HG03575 (cell line): ENCODE measurements around the gene ASTN1.

Experiments used
- ATAC-seq: cut with Tn5 transposase; IDR thresholded peaks from one replicate; pipeline ENCODE4 v1.9.1; 2021; ENCODE audit not compliant: unreplicated experiment, insufficient number of reproducible peaks, low FRiP score; ENCODE audit errors: extremely low read depth

ASTN1 gene

GRCh38 chr1:177063648-177064047, 100.9 kb downstream of the ASTN1 start:
- no peak for ATAC-seq

- ATAC-seq, result no peak
Observed at GRCh38 chr1:177054542-177054941, 110.0 kb downstream of the ASTN1 start.

GRCh38 chr1:177053648-177054047, 110.9 kb downstream of the ASTN1 start:
- no peak for ATAC-seq

GRCh38 chr1:177048314-177049069, 116.0 kb downstream of the ASTN1 start:
- ATAC-seq, result no peak

- ATAC-seq, result no peak
Observed at GRCh38 chr1:177045151-177045550, 119.4 kb downstream of the ASTN1 start.

GRCh38 chr1:177044390-177044789, 120.1 kb downstream of the ASTN1 start:
- no peak for ATAC-seq

- ATAC-seq, result no peak
Observed at GRCh38 chr1:177043597-177043996, 120.9 kb downstream of the ASTN1 start.

GRCh38 chr1:177035586-177035985, 128.9 kb downstream of the ASTN1 start:
- no peak for ATAC-seq

GRCh38 chr1:177033628-177034027, 130.9 kb downstream of the ASTN1 start:
- ATAC-seq, result no peak

GRCh38 chr1:177032434-177032833, 132.1 kb downstream of the ASTN1 start:
- ATAC-seq, result no peak

- no peak for ATAC-seq
Observed at GRCh38 chr1:177024623-177025022, 139.9 kb downstream of the ASTN1 start.

GRCh38 chr1:177023726-177024125, 140.8 kb downstream of the ASTN1 start:
- no peak for ATAC-seq

- no peak for ATAC-seq
Observed at GRCh38 chr1:177023249-177023648, 141.3 kb downstream of the ASTN1 start.

GRCh38 chr1:177021687-177022086, 142.8 kb downstream of the ASTN1 start:
- ATAC-seq, result no peak

- ATAC-seq, result no peak
Observed at GRCh38 chr1:177020851-177021589, 143.5 kb downstream of the ASTN1 start.

- ATAC-seq, result no peak
Observed at GRCh38 chr1:177017287-177017852, 147.1 kb downstream of the ASTN1 start.

- no peak for ATAC-seq
Observed at GRCh38 chr1:177014325-177014724, 150.2 kb downstream of the ASTN1 start.

GRCh38 chr1:177012342-177012925, 152.1 kb downstream of the ASTN1 start:
- no peak for ATAC-seq

- ATAC-seq, result no peak
Observed at GRCh38 chr1:177011508-177011907, 153.0 kb downstream of the ASTN1 start.
